Stimulated activated CD8-positive, alpha-beta memory T cell treated with anti-CD3 and anti-CD28 coated beads, Interleukin-4, amount 100 ng/mL, for 24 hours (primary cell): ENCODE data around the gene IRF7.
"Not testable (repeated sequence)": the region's sequence is repeated elsewhere in the genome, so short reads cannot be mapped to it uniquely, and the experiment has no call there.

ENCODE experiments used
- DNase-seq: peaks from one replicate; pipeline ENCODE4 v3.0.0-alpha.2; 2020; ENCODE audit warnings: low read depth

IRF7 gene

GRCh38 chr11:581342-581741 is 34.4 kb downstream of the IRF7 start:
- no peak for DNase-seq

DNA sequence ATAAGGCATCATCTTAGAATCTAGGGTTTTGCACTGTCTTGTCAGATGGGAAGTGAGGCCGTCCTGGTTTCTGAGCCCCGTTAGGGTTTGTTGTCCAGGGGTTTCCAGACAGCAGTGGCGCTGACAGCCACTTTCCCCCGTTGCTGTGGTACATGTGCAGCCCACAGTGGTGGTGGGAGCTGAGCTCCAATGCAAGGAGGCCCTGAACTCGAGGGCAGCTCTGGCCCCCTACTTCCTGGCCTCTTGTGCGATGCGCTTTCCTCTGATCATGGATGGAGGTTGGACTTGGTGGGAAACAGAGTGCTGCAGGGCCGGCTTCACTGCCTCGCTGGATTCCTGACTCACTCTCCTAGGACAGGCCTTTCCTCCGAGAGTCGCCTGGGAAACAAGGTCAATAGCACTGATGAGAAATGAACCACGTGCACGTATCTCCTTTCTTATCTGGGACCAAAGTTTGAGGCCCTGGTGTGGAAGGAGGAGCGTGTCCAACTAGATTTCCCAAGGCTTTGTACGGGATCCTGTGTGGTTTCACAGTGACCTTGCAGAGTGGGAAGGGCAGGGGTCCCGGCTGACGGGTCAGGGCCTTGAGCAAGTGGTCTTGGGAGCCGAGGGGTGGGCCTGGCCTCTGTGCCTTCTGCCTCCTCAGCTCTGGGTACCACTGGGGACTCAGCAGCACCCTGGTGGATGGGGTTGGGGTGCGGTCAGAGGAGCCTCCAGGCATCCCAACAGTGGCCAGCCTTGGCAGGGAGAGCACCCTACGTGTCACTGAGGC is 35.7 kb downstream of the IRF7 start:
- DNase-seq: no peak

GRCh38 chr11:578276-579035 is 37.3 kb downstream of the IRF7 start:
- no peak for DNase-seq

- no peak for DNase-seq
Observed at GRCh38 chr11:577611-577894, 38.2 kb downstream of the IRF7 start.

DNA sequence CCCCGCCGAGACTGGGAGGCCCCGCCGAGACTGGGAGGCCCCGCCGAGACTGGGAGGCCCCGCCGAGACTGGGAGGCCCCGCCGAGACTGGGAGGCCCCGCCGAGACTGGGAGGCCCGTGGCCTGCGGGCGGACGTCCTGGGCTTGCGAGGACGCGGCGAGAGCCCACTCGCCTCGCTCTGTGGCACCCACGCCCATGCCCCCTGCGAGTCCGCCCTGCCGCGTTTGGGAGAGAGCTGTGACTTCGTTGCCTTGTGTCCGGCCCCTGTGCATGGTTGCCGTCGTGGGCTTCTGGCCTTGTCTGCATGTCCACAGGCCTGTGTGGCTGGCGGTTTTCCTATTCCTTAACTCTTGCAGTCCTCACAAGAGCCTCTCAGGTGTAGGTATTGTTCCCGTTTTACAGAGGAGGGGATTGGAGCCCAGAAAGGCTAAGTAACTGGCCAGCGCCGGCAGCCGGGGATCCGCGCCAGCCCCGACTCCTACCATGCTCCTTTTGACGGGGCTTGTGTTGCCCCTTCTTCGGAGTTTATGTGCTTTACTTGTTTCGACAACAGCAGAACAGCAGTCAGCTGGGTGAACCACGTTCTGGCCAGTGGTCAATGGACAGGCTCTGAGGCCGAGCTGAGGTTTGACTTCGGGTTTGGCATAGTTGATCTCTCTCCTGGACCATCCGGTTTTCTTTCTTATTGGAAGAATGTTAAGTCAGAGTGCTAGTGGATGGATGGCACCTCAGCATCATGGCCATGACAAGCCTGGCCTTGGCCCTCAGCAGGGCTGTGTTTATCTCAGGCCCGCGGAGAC is 38.7 kb downstream of the IRF7 start:
- no peak for DNase-seq

GRCh38 chr11:575996-576768 is 39.6 kb downstream of the IRF7 start, which contains the start of gene PHRF1:
PHRF1 (plus strand) TSS chr11:576470; CDS start chr11:581513, 5,043 bp downstream.
- peak; percentile 90 for DNase-seq

GRCh38 chr11:575313-575995 is 40.3 kb downstream of the IRF7 start:
- DNase-seq: no peak

DNA sequence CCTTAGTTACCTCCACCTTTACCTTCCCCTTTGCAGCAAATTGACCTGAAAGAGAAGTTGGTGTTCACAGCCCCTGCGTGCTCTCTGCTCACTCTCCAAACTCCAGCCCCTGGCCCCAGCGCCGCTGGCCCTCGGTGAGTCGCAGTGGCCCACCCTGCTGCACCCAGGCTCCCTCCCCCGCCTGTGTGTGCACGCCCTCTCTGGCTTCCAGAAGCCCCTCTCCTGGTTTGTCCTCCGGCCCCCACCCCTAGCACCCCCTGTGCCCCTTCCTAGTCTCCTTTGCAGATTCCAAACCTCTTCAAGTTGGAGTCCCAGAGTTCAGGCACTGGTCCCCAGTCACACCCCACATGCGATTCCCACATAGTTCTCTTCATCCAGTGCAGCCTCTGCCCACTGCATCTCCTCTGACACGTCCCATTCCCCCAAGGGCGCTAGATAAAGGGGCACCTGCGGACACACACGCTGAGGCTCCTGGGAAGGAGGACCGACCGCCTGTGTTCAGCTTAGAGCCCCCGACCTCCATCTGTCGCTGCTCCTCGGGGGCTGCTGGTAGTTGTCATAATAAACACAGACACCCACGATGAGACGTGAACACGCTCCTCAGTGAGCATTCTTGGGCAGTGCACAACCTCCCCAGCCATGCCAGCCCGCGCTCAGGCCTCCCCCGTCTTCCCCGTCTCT is 41.0 kb downstream of the IRF7 start:
- DNase-seq: no peak

DNA sequence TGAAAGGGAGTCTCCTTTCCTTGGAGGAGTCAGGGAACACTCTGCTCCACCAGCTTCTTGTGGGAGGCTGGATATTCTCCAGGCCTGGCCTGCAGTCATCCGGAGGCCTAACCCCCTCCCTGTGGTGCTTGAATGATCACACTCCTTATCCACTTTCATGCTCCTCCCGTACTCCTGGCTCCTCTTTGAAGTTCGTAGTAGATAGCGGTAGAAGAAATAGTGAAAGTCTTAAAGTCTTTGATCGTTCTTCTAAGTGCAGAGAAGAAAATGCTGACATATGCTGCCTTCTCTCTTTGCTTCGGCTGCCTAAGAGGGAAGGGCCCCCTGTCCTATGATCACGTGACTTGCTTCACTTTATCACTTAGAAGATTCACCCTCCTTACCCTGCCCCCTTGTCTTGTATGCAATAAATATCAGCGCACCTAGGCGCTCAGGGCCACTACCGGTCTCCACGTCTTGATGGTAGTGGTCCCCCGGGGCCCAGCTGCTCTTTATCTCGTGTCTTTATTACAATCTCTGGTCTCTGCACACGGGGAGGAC is 41.6 kb downstream of the IRF7 start:
- DNase-seq: not testable (repeated sequence)

- DNase-seq: no peak
Observed at GRCh38 chr11:573146-573759, 42.5 kb downstream of the IRF7 start.

- DNase-seq: no peak
Observed at GRCh38 chr11:571802-572185, 44.0 kb downstream of the IRF7 start.

- DNase-seq: no peak
Observed at GRCh38 chr11:569158-569885, 46.4 kb downstream of the IRF7 start.

GRCh38 chr11:568306-569157 is 47.2 kb downstream of the IRF7 start:
- peak; percentile 87 for DNase-seq

GRCh38 chr11:567629-568292 is 48.0 kb downstream of the IRF7 start:
- no peak for DNase-seq

DNA sequence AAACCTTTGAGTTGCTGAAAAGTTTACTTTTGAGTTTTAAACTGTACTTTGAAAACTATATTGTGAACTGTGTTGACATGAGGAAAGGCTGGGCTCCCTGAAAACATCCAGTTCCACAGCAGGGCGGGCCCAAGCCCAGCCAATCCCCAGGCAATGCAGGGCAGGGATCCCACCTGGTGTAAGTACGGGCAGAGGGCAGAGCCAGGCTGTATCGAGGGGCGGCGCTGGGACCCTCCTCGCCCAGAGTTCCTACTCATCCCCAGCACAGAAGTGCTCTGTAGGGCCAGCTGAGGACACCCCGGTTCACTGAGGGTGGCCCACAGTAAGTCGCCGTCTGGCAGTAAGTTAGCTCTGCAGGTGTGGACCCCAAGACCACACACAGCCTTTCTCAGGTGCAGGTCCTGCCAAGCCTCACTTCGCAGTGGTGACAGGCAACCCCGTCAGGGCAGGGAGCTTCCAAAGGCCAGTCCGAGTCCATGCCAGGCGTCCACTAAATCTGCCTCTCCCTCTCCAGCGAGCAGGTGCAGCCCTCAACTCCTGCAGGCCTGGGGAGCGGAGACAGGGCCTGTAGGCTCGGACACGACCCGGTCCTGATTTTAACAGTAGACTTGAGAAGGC is 48.6 kb downstream of the IRF7 start:
- no peak for DNase-seq

DNA sequence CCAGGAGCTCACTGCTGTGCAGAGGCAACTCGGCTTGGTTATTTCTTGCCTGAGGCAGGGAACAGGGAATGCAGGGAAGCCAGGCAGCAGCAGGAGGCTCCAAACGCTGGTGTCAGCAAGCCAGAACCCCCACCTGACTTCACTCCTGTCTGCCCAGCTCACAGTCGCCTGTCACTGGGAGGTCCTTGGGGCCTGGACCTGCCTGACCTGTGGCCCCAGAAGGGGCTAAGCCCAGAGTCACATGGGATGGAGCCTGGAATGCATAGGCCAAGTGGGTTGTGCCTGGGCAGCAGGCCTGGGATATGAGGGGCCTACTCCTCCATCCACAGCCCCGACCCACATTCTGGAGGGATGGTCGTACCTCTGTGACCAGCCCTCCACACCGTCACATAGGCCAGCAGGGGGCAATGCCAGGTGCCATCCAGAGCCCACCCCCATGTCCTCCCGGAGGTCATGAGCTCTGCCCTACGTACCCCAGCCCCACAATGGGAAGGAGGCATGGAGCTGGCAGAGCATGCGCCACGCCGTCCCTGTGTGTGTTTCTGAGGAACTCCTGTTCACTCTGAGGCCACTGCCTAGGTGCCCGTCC is 49.7 kb downstream of the IRF7 start:
- DNase-seq: no peak
